Common myeloid progenitor, CD34-positive (primary cell): ENCODE data around the gene CHTF18.

Experiments used
- CTCF ChIA-PET: fragments of 350-600 bp; sonication (Branson Sonifier 250); formaldehyde crosslinking; loops from one replicate; lab custom pipeline; 2021; ENCODE audit warnings: antibody characterized with exemption; lab: Charles Lee
- POLR2A ChIA-PET: fragments of 350-600 bp; sonication (Branson Sonifier 250); formaldehyde crosslinking; loops from one replicate; lab custom pipeline; 2021; ENCODE audit warnings: antibody characterized with exemption; lab: Charles Lee
- DNase-seq, 3 donors: peaks; one replicate each; pipeline versions ENCODE4 v3.0.0 to v3.0.0-alpha.2; 2013
- H3K27ac ChIP-seq, 2 experiments: 1 replicate in 1 of 2; 2 replicates in 1 of 2; pipeline ENCODE4 v1.7.0; 2013; ENCODE audit warnings: inconsistent platforms in 2 of 2, low read length in 2 of 2, mild to moderate bottlenecking in 2 of 2, low read depth in 1 of 2, moderate library complexity in 1 of 2; ENCODE audit not compliant: severe bottlenecking in 2 of 2, insufficient read depth in 1 of 2, poor library complexity in 1 of 2
- H3K27me3 ChIP-seq, 5 experiments: replicated peaks in 2 of 5; 1 replicate in 3 of 5; 2 replicates in 2 of 5; pipeline versions ENCODE4 v1.6.1 to v1.7.0; 2013; ENCODE audit warnings: low read length in 4 of 5, mild to moderate bottlenecking in 2 of 5, moderate library complexity in 2 of 5, inconsistent platforms in 1 of 5; ENCODE audit not compliant: insufficient read depth in 5 of 5, control insufficient read depth in 4 of 5
- H3K36me3 ChIP-seq, 4 experiments: 1 replicate in 2 of 4; 2 replicates in 2 of 4; pipeline versions ENCODE4 v1.6.1 to v1.7.0; 2013; ENCODE audit warnings: low read length in 3 of 4, control low read depth in 1 of 4, mild to moderate bottlenecking in 1 of 4; ENCODE audit not compliant: control insufficient read depth in 4 of 4, insufficient read depth in 4 of 4
- H3K4me1 ChIP-seq, 4 experiments: 1 replicate in 3 of 4; 2 replicates in 1 of 4; pipeline versions ENCODE4 v1.6.1 to v1.7.1; 2013; ENCODE audit warnings: low read length in 3 of 4, mild to moderate bottlenecking in 3 of 4, control low read depth in 1 of 4, inconsistent platforms in 1 of 4, moderate library complexity in 1 of 4; ENCODE audit not compliant: control insufficient read depth in 4 of 4, insufficient read depth in 4 of 4; ENCODE audit errors: control extremely low read depth in 1 of 4
- H3K4me3 ChIP-seq, 7 experiments: 1 replicate in 4 of 7; 2 replicates in 3 of 7; pipeline versions ENCODE4 v1.5.1 to v1.7.0; 2013; ENCODE audit warnings: mild to moderate bottlenecking in 7 of 7, low read length in 6 of 7, moderate library complexity in 6 of 7, inconsistent platforms in 2 of 7, low read depth in 2 of 7, control low read depth in 1 of 7; ENCODE audit not compliant: insufficient read depth in 4 of 7, control insufficient read depth in 1 of 7; ENCODE audit errors: extremely low read depth in 1 of 7
- H3K9me3 ChIP-seq, 5 experiments: 1 replicate in 4 of 5; 2 replicates in 1 of 5; pipeline versions ENCODE4 v1.6.1 to v1.7.1; 2013; ENCODE audit warnings: low read length in 4 of 5, mild to moderate bottlenecking in 2 of 5, inconsistent platforms in 1 of 5, low read depth in 1 of 5, moderate library complexity in 1 of 5; ENCODE audit not compliant: control insufficient read depth in 4 of 5, insufficient read depth in 2 of 5; ENCODE audit errors: control extremely low read depth in 1 of 5
- WGBS: methylation state at CpG from one replicate; pipeline ENCODE4 v1.1.5; 2013; ENCODE audit not compliant: insufficient coverage; 5-methylcytosine and 5-hydroxymethylcytosine counted together

CHTF18 gene

GRCh38 chr16:830871-831570 is 42.6 kb downstream of the CHTF18 start:
- ChIA-PET CTCF (no interaction called here), POLR2A (no interaction called here)
- Histone ChIP-seq H3K36me3 (no peaks in the 10 kb centered on the region), H3K4me1 (peaks cover 0 to 26% (median 21%) of the 10 kb centered on the region in 4 experiments), H3K9me3 (peaks cover 0 to 16% (median 6%) of the 10 kb centered on the region in 5 experiments), H3K27ac (no peak overlapping the region), H3K27me3 (no peaks in the 10 kb centered on the region), H3K4me3 (peak overlapping the region in 2 of 7 experiments; percentile 20 to 48)
- WGBS: 13% methylated on average over 20 of the region's 24 CpGs
- DNase-seq: no peak

GRCh38 chr16:831571-832413 is 43.4 kb downstream of the CHTF18 start:
- ChIA-PET CTCF (interaction anchor here (0.6 kb wide), 1 partner anchor 1045 kb away, joined by 4 read pairs; no protein-coding TSS in a partner anchor), POLR2A (no interaction called here)
- Histone ChIP-seq H3K4me3 (peak overlapping the region in 1 of 7 experiments; percentile 48), H3K4me1 (peaks cover 0 to 26% (median 21%) of the 10 kb centered on the region in 4 experiments), H3K27me3 (no peaks in the 10 kb centered on the region), H3K9me3 (peaks cover 0 to 22% (median 10%) of the 10 kb centered on the region in 5 experiments), H3K27ac (no peak overlapping the region), H3K36me3 (no peaks in the 10 kb centered on the region)
- WGBS: 71% methylated on average over 23 of the region's 27 CpGs
- DNase-seq: no peak

GRCh38 chr16:832652-833336 is 44.4 kb downstream of the CHTF18 start:
- Histone ChIP-seq H3K36me3 (no peaks in the 10 kb centered on the region), H3K4me3 (no peak overlapping the region), H3K4me1 (peaks cover 0 to 26% (median 21%) of the 10 kb centered on the region in 4 experiments), H3K27me3 (no peaks in the 10 kb centered on the region), H3K9me3 (peaks cover 0 to 26% (median 12%) of the 10 kb centered on the region in 5 experiments), H3K27ac (no peak overlapping the region)
- ChIA-PET POLR2A (no interaction called here), CTCF (interaction anchor here (0.6 kb wide), 1 partner anchor 1044 kb away, joined by 4 read pairs; no protein-coding TSS in a partner anchor)
- no peak for DNase-seq
- 91% methylated on average over 24 of the region's 35 CpGs for WGBS

- POLR2A ChIA-PET: no interaction called here
- Histone ChIP-seq H3K27ac (no peak overlapping the region), H3K36me3 (no peaks in the 10 kb centered on the region), H3K27me3 (no peaks in the 10 kb centered on the region), H3K9me3 (peaks cover 0 to 26% (median 12%) of the 10 kb centered on the region in 5 experiments), H3K4me3 (no peak overlapping the region), H3K4me1 (peaks cover 0 to 26% (median 21%) of the 10 kb centered on the region in 4 experiments)
- WGBS: 95% methylated on average over 14 of the region's 14 CpGs
- DNase-seq: no peak
- CTCF ChIA-PET: no interaction called here
These were observed 45.0 kb downstream of the CHTF18 start for GRCh38 chr16:833411-833810.

- CTCF ChIA-PET: interaction anchor here (1.4 kb wide), 1 partner anchor 222 kb away, joined by 3 read pairs; no protein-coding TSS in a partner anchor
- peaks cover 0 to 26% (median 12%) of the 10 kb centered on the region in 5 experiments for H3K9me3 ChIP-seq
These were observed 47.0 kb downstream of the CHTF18 start for GRCh38 chr16:835373-835772.

GRCh38 chr16:836221-836620 is 47.8 kb downstream of the CHTF18 start:
- DNase-seq: no peak
- CTCF ChIA-PET: interaction anchor here (1.4 kb wide), 1 partner anchor 221 kb away, joined by 3 read pairs; no protein-coding TSS in a partner anchor
- no peak overlapping the region for H3K27ac ChIP-seq
- peaks cover 0 to 26% (median 12%) of the 10 kb centered on the region in 5 experiments for H3K9me3 ChIP-seq
- H3K4me1 ChIP-seq: peaks cover 0 to 9% (median 8%) of the 10 kb centered on the region in 4 experiments
- peaks cover 0 to 3% (median 0%) of the 10 kb centered on the region in 5 experiments for H3K27me3 ChIP-seq
- POLR2A ChIA-PET: no interaction called here
- H3K4me3 ChIP-seq: no peak overlapping the region
- H3K36me3 ChIP-seq: no peaks in the 10 kb centered on the region
- WGBS: 83% methylated on average over 1 of the region's 4 CpGs

More at GRCh38 chr16:835373-835772, 47.0 kb downstream of the CHTF18 start:
- POLR2A ChIA-PET: no interaction called here
- Histone ChIP-seq H3K27me3 (peaks cover 0 to 3% (median 0%) of the 10 kb centered on the region in 5 experiments), H3K36me3 (no peaks in the 10 kb centered on the region), H3K27ac (no peak overlapping the region), H3K4me1 (peaks cover 0 to 17% (median 16%) of the 10 kb centered on the region in 4 experiments), H3K4me3 (no peak overlapping the region)
- 97% methylated on average over 6 of the region's 10 CpGs for WGBS
- DNase-seq: no peak
